Liver (tissue), 3 donors: ENCODE results near the gene TPD52L1.

ENCODE experiments used
- ATF3 ChIP-seq: IDR thresholded peaks from 2 replicates; pipeline ENCODE4 v1.6.1; 2016; ENCODE audit warnings: antibody characterized with exemption
- CTCF ChIP-seq: fragments of 150-350 bp; IDR thresholded peaks from 2 replicates; pipeline ENCODE4 v1.5.1; 2017; ENCODE audit warnings: improper control_type of control experiment, low read depth, low read length; ENCODE audit not compliant: missing input control
- EGR1 ChIP-seq, 2 donors: IDR thresholded peaks; 2 replicates each; pipeline ENCODE4 v1.6.1; 2016 to 2018; ENCODE audit warnings: antibody characterized with exemption in 2 of 2, low read depth in 2 of 2
- FOXA1 ChIP-seq: IDR thresholded peaks from 2 replicates; pipeline ENCODE4 v1.6.1; 2016; ENCODE audit warnings: antibody characterized with exemption
- GABPA ChIP-seq, 2 donors: IDR thresholded peaks in 1 of 2; conservative IDR thresholded peaks in 1 of 2; 2 replicates each; pipeline ENCODE4 v1.6.1; 2016; ENCODE audit warnings: antibody characterized with exemption in 2 of 2, mild to moderate bottlenecking in 1 of 2, moderate library complexity in 1 of 2
- JUND ChIP-seq, 2 donors: IDR thresholded peaks; 2 replicates each; pipeline ENCODE4 v1.6.1; 2016; ENCODE audit warnings: antibody characterized with exemption in 2 of 2
- MAX ChIP-seq: IDR thresholded peaks from 2 replicates; pipeline ENCODE4 v1.6.1; 2016; ENCODE audit warnings: antibody characterized with exemption
- RAD21 ChIP-seq, 2 donors: IDR thresholded peaks; 2 replicates each; pipeline ENCODE4 v1.6.1; 2016; ENCODE audit warnings: antibody characterized with exemption in 2 of 2, mild to moderate bottlenecking in 2 of 2
- REST ChIP-seq: IDR thresholded peaks from 2 replicates; pipeline ENCODE4 v1.6.1; 2016; ENCODE audit warnings: antibody characterized with exemption, mild to moderate bottlenecking
- RXRA ChIP-seq, 2 donors: IDR thresholded peaks; 2 replicates each; pipeline ENCODE4 v1.6.1; 2017 to 2018; ENCODE audit warnings: antibody characterized with exemption in 2 of 2, mild to moderate bottlenecking in 1 of 2
- SP1 ChIP-seq: IDR thresholded peaks from 2 replicates; pipeline ENCODE4 v1.6.1; 2018; ENCODE audit warnings: antibody characterized with exemption, mild to moderate bottlenecking
- YY1 ChIP-seq: IDR thresholded peaks from 2 replicates; pipeline ENCODE4 v1.6.1; 2016; ENCODE audit warnings: antibody characterized with exemption, mild to moderate bottlenecking
- ZBTB33 ChIP-seq: IDR thresholded peaks from 2 replicates; pipeline ENCODE4 v1.6.1; 2016; ENCODE audit warnings: antibody characterized with exemption
- donor health status: healthy.
- donor health status: healthy.

GRCh38 chr6:125117818-125118217 lies 35.8 kb upstream of the TPD52L1 start:
- TF ChIP-seq REST (no peak), CTCF (no peak), FOXA1 (no peak), RAD21 (IDR thresholded peaks at IDR 0.05) (no peak), EGR1 (IDR thresholded peaks at IDR 0.05; ENCODE audit: low read depth in 2 of 2) (no peak), SP1 (no peak), ZBTB33 (no peak), GABPA (IDR thresholded peaks at IDR 0.05 in 1 of 2, conservative IDR thresholded peaks at IDR 0.05 in 1 of 2) (no peak), RXRA (IDR thresholded peaks at IDR 0.05) (no peak), YY1 (no peak), MAX (no peak), ATF3 (no peak), JUND (IDR thresholded peaks at IDR 0.05) (no peak)
